GM10248 (cell line): Measurements from ENCODE around the gene ATOH8.

Source experiments
- CTCF ChIA-PET: fragments of 300-600 bp; sonication (Branson Sonifier 250); formaldehyde crosslinking; extraction: SDS; loops from one replicate; lab custom pipeline; 2021; ENCODE audit warnings: antibody characterized with exemption; lab: Yijun Ruan, JAX
- POLR2A ChIA-PET: fragments of 350-650 bp; sonication (Branson Sonifier 250); formaldehyde crosslinking; extraction: SDS; loops from one replicate; lab custom pipeline; 2020; ENCODE audit warnings: antibody characterized with exemption; lab: Yijun Ruan, JAX
- DNase-seq: peaks from one replicate; pipeline ENCODE4 v3.0.0; 2012; ENCODE audit errors: extremely low spot score
- TF ChIP-seq, protein P1 (sequence below): IDR thresholded peaks from 2 replicates; pipeline ENCODE4 v1.5.1; 2012; ENCODE audit warnings: mild to moderate bottlenecking, low read depth; ENCODE audit errors: extremely low read depth, missing control alignments, control extremely low read depth

The ATOH8 gene

DNA sequence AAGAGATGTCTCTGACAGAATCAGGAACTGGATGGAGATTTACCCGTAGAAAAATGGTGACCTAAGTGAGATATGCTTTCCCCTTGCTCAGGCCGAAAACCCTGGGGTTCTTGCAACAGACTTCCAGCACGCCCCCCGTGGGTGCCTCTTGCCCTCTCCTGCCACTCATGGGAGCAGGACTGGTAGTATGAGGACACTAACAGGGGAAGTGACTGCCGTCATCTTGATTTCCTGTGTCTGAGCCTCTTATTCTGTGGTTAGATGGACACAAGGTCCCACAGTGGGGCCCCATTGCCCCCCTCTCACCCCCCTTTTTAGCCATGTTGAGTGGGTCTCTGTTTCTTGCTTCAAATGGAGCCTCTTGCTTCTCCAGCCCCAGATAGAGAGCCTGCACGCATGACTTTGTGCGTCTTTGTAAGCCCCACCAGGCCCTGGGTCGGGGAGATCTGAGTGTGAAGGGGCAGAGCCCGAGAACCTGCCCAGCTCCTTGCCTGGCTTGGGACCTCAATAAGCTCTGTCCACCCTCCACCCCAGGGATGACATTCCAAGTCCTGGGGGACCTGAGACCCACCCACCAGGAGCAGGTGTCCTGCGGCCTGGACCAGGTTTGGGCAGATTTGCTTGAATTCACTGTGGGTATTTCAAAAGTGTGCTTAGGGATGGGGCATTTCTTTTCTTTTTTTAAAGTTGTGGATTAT is 47.0 kb upstream of the ATOH8 start:
- CTCF ChIA-PET = interaction anchor here (1.0 to 8.8 kb wide), 27 partner anchors 9 to 374 kb away, joined by 3 to 128 read pairs (median 6); partner anchors contain the start of gene GNLY
- TF ChIP-seq, protein P1, sequence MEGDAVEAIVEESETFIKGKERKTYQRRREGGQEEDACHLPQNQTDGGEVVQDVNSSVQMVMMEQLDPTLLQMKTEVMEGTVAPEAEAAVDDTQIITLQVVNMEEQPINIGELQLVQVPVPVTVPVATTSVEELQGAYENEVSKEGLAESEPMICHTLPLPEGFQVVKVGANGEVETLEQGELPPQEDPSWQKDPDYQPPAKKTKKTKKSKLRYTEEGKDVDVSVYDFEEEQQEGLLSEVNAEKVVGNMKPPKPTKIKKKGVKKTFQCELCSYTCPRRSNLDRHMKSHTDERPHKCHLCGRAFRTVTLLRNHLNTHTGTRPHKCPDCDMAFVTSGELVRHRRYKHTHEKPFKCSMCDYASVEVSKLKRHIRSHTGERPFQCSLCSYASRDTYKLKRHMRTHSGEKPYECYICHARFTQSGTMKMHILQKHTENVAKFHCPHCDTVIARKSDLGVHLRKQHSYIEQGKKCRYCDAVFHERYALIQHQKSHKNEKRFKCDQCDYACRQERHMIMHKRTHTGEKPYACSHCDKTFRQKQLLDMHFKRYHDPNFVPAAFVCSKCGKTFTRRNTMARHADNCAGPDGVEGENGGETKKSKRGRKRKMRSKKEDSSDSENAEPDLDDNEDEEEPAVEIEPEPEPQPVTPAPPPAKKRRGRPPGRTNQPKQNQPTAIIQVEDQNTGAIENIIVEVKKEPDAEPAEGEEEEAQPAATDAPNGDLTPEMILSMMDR = no peak
- DNase-seq = no peak
- POLR2A ChIA-PET = no interaction called here

DNA sequence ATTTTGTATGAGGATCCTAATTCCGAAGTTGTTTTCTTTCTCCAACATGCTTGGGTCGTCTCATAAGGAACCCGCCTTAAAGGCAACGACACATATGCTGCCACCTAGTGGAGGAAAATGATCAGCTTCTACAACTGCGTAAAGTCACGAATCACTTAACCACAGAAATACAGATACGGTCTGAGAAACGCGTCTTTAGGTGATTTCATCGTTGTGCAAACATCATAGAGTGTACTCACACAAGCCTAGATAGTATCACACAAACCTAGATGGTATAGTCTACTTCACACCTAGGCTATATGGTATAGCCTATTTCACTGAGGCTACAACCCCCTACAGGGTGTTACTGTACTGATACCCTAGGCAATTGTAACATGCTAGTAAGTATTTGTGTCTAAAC is 46.5 kb upstream of the ATOH8 start:
- TF ChIP-seq, protein P1 = peak; percentile 83
- DNase-seq = peak; percentile 73
- ChIA-PET POLR2A (no interaction called here), CTCF (interaction anchor here (0.9 to 8.8 kb wide), 32 partner anchors 9 to 373 kb away, joined by 3 to 128 read pairs (median 6); partner anchors contain the start of gene GNLY)

DNA sequence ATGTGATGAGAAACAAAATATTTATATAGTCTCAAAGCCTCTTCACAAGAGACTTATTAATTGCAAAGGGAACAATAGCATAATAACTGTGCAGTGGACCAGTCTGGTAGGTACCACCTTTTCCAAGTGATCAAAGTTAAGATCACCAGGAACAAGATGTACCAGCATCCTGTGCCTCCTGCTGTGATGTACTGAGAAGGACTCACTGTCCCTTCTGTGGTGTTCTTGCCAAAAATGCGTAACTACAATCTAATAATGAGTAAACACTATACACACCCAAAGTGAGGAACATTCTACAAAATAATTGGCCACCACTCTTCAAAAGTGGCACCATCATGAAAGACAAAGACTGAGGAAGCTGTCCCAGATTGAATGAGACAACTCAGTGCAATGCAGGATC is 45.1 kb upstream of the ATOH8 start:
- TF ChIP-seq, protein P1 = no peak
- ChIA-PET CTCF (interaction anchor here (1.2 to 8.8 kb wide), 10 partner anchors 10 to 103 kb away, joined by 4 to 128 read pairs (median 18); no protein-coding TSS in a partner anchor), POLR2A (no interaction called here)
- DNase-seq = no peak

DNA sequence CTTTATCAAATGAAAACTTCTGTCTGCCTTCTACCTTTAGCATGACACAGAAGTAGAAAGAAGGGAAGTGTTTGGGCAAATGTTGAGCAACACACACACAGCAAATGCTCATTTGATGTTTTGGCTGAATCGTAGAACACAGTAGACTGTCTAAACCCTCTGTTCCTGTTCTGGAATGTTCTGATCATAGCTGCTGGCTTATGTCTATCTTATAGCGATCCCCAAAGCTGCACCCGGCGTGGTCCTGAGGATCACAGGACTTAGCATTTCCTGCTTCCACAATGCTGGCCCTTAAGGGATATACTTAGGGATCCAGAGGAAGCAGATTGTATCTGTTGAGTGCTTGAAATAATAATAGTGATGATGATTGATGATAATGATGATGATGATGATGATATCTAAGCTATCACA is 44.4 kb upstream of the ATOH8 start:
- ChIA-PET CTCF (interaction anchor here (0.6 to 8.8 kb wide), 9 partner anchors 9 to 105 kb away, joined by 3 to 128 read pairs (median 27); no protein-coding TSS in a partner anchor), POLR2A (interaction anchor here (1.2 kb wide), 1 partner anchor 170 kb away, joined by 3 read pairs; the partner anchor contains the start of gene MAT2A)
- TF ChIP-seq, protein P1 = no peak
- no peak for DNase-seq

DNA sequence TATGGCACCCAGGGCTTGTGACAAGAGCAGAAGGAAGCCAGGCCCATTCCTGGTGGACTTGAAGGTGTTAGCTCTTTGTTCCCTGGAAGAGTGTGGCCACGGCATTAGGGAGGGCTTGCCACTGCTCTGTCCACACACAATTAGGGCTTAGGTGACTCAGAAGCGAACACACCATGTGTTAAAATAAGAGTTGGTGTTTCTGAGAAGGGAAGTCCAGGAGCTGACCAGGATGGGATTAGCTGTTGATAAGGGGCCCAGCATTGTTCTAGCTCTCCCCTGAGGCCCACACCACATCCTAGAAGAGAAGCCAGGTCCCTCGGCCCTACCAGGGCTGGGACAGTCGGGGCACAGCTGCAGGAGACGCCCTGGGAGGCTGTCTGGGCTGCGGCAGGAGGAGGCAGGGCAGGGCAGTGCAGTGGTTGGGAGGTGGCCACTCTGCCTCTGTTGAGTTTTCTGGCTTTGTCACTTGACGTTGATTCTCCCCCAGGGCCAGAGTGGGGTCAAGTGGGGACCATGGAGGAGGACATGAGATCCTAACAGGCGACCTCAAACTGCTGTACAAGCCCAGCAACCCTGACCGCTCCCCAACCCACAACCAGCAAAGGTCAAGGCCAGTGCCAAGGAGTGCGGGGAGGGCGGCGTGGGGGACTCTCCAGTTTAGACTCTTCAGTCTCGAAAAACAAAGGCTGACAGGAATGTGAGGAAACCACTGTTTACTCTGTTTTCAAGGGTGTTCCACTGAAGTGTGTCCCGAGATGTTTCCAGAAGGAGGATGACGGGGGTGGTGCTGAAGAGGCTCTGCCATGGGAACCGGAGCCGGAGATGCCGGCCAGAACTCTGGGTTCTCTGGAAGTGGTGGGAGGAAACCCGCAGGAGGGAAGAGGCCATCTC is 42.9 kb upstream of the ATOH8 start:
- POLR2A ChIA-PET = no interaction called here
- DNase-seq = no peak
- TF ChIP-seq, protein P1 = no peak
- CTCF ChIA-PET = interaction anchor here (1.0 to 8.8 kb wide), 5 partner anchors 8 to 116 kb away, joined by 3 to 117 read pairs (median 5); no protein-coding TSS in a partner anchor

DNA sequence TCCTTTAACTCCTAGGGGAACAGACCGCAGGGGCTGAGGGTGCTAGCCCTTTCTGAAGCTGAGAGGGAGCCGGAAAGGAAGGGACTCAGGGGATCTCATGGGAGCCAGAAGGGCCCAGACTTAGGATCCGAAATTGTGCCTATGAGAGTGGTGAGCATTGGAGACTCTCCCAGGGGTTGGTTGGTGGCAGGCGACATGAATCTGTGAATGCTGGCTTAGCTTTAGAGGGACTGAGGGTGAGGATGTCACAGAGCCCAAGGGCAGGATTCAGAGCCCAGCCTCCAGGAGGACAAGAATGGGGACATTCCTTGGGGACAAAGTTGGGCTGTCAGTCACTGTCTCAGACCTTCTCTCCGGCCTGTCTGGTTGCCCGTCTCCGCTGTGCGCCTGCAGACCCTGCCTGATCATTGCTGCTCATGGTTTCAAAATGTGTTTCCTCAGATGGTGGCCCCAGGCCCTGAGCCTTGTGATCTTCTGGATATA is 42.2 kb upstream of the ATOH8 start:
- no peak for DNase-seq
- ChIA-PET POLR2A (no interaction called here), CTCF (interaction anchor here (1.0 to 8.8 kb wide), 8 partner anchors 8 to 116 kb away, joined by 3 to 117 read pairs (median 6); no protein-coding TSS in a partner anchor)
- TF ChIP-seq, protein P1 = no peak
